Kidney tubule cell (primary cell): ENCODE results near the gene NDUFAB1.
"Not testable (repeated sequence)": the region's sequence is repeated elsewhere in the genome, so short reads cannot be mapped to it uniquely, and the experiment has no call there.

Experiments used
- DNase-seq: peaks from one replicate; pipeline ENCODE4 v3.0.0-alpha.2; 2018; ENCODE audit warnings: low spot score

The NDUFAB1 gene

DNA sequence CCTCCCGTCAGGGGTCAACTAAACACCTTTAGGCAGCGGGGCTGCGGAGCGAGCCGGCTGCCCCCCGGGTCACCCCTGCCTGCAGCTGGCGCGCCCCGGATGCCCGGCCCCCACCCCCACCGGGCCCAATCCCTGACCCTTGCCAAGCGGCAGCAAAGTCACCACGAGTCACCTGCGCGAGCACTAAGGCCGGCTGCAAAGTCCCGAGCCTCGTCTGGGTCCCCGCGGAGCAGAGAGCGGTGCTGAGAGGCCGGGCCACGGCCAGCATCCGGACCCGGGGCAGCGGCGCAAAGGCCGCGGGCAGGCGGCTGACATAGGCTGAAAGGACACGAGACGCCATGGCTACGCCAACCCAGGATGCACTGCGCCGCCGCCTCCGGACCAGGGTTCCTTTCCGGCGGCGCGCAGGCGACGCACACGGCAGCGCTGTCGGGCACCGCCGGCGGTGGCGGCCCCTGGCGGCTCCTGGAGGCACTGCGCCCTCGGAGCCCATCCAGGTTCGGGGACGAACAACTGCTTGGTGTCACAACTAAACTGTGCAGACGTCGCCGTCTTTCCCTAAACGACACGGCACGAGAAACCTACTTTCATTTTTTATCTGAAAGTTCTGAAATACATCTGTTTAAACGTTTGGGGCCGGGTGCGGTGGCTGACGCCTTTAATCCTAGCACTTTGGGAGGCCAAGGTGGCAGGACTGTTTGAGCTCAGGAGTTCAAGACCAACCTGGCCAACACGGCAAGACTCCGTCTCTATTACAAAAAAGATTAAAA lies at the start of gene NDUFAB1:
NDUFAB1 (minus strand) TSS at position 366 of the 770 bp plus-strand sequence; CDS start at position 340, 26 bp downstream.
- DNase-seq = peak; percentile 90

DNA sequence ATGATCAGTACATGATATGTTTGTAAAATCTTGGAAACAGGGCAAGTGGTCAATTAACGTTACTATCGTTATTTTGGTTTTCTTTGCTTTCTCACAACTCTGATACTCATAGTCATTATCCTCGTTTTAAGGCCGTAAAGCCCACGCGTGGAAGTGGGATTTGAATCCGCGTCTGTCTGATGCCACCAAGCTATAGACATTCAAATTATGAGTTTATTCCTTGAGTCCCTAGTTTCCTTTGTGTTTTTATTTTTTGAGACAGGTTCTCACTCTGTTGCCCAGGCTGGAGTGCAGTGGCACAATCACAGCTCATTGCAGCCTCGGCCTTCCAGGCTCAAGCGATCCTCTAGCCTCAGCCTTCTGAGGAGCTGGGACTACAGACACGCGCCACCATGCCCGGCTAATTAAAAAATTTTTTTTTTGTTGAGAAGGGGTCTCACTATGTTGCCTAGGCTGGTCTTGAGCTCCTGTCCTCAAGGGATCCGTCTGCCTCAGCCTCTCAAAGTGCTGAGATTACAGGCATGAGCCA lies 46.2 kb upstream of the NDUFAB1 start:
- no peak for DNase-seq

GRCh38 chr16:23640931-23641765 lies 45.0 kb upstream of the NDUFAB1 start, which contains the start of the genes DCTN5 and PALB2:
Gene DCTN5 (plus strand): TSS chr16:23641466. CDS start chr16:23641543, 77 bp downstream.
Gene PALB2 (minus strand): TSS chr16:23641310. CDS start chr16:23641157, 153 bp downstream.
- peak; percentile 95 for DNase-seq

GRCh38 chr16:23640615-23640930 lies 44.5 kb upstream of the NDUFAB1 start:
- DNase-seq = no peak

DNA sequence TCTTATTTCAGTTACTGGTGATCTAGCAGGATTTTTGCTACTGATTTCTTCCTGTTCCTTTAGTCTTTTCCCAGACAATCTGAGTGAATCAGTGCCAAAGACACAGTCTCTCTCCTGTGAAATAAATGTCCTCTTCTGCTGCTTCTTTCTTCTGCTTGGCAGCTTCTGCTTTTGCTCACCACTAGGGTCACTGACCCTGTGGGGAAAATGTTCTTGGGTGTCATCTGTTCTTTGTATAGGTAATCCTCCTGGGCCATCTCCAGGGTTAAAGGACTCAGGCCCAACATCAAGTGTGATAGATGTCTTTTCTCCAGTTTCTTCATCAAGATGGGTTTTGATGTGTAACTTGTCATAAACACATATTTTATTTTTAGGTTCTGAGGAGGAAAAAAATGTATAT lies 39.8 kb upstream of the NDUFAB1 start:
- DNase-seq = no peak

GRCh38 chr16:23634461-23635036 lies 38.4 kb upstream of the NDUFAB1 start:
- no peak for DNase-seq

DNA sequence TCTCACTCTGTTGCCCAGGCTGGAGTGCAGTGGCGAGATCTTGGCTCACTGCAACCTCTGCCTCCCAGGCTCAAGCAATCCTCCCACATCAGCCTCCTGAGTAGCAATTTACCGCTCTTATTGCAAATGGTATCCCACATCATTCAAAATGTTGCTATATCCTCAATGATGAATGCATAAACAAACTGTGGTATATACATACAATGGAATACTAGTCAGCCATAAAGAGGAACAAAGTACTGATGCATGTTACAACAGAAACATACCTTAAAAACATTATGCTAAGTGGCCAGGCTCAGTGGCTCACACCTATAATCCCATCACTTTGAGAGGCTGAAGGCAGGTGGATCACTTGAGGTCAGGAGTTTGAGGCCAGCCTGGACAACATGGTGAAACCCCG lies 35.8 kb upstream of the NDUFAB1 start:
- not testable (repeated sequence) for DNase-seq

DNA sequence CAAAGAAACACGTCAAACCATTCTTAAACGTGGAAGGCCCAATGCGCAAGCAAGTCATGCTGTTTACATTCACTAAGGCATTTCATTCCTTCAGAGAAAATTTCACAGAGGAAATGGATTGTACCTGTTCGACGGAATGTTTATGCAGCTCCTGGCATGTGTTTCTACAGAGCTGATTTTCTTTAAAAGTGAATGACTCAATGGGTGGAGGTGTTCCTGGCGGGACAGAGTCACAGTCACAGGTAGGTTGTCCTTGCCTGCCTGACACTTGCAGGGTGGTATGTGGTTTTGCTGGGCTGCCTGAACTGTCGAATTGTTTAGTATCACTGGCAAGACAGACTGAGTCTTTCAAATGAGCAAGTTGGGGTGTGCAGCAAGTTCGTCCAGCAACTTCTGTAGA lies 33.4 kb upstream of the NDUFAB1 start:
- DNase-seq = peak; percentile 35

DNA sequence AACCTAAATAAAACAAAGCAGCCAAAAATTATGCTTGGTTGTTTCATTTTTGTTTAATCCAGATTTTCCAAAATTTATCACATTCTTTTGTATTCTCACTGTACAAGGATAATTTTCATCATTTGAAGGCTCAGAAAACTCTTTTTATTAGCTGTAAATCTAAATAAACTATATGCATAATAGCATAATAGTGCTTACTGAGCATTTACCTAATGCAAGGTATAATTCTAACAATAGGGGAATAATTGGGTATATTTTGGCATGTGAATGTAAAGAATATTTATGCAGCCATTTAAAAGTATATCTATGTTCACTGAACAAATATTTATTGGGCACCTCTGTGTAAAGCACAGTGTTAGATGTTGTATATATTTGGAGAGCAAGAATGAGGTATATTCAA lies 28.0 kb upstream of the NDUFAB1 start:
- DNase-seq = no peak

DNA sequence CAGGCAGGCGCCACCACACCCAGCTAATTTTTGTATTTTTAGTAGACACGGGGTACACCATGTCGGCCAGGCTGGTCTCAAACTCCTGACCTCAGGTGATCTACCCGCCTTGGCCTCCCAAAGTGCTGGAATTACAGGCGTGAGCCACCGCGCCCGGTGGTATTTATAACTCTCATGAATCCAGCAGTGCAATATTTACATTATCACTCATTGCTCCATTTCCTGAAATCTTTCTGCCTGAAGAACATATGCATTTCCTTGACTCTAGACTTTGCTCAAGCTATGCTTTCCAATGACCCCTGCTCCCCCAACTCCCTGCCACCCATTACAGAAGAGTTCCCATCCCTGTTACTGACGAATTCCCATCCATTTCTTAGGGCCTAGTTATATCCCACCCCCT lies 19.7 kb upstream of the NDUFAB1 start:
- no peak for DNase-seq

DNA sequence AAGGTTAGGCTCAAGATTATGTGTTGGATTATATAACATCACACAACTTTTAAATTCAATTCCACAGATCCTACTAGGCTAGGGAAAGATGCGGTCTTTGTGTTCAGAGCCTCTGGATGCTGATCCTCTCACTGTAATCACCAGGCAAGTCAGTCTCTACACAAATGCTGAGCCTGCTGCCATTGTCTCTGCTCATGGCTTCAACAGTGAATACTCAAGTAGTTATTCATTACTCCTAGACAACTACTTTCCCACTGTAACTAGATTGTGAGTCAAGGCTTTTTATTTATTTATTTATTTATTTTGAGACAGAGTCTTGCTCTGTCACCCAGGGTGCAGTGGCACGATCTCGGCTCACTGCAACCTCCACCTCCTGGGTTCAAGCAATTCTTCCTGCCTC lies 15.8 kb upstream of the NDUFAB1 start:
- peak; percentile 60 for DNase-seq

- DNase-seq = not testable (repeated sequence)
These were observed 14.8 kb upstream of the NDUFAB1 start for GRCh38 chr16:23610905-23611304.

- no peak for DNase-seq
These were observed 13.8 kb upstream of the NDUFAB1 start for GRCh38 chr16:23609929-23610328.

GRCh38 chr16:23608194-23608593 lies 12.1 kb upstream of the NDUFAB1 start:
- peak; percentile 60 for DNase-seq

GRCh38 chr16:23607726-23608125 lies 11.6 kb upstream of the NDUFAB1 start:
- peak; percentile 44 for DNase-seq

DNA sequence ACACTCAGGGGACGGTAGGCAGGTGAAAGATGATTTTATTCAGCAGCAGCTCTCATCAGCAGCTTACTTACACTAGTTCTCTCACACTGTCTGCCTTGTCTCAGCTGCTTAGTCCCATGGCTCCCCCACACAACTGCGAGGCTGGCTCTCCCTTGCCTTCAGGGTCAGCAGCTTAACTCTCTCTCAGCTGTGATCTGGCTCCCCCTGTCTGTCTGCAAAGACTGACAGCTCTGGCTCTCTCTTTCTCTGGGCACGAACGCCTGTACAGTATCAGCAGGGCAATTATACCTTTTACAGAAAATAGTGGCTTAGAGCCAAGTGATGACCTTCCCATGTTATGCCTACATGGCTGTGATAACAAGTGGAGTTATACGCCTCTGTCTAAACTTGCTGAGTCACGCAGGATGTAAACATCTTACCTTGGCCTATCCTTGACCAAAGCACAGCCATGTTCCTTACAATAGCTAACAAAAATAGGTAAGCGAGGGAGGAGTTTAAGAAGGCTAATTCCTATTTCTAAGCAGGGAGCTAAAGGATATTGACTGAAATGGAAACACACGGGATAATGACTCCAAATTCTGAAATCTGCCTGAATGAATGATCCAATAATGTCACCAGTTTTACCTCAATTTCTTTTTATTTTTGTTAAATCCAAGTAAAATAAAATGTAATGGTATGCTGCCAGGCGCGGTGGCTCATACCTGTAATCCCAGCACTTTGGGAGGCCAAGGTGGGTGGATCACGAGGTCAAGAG lies 1.1 kb upstream of the NDUFAB1 start:
- peak; percentile 16 for DNase-seq

DNA sequence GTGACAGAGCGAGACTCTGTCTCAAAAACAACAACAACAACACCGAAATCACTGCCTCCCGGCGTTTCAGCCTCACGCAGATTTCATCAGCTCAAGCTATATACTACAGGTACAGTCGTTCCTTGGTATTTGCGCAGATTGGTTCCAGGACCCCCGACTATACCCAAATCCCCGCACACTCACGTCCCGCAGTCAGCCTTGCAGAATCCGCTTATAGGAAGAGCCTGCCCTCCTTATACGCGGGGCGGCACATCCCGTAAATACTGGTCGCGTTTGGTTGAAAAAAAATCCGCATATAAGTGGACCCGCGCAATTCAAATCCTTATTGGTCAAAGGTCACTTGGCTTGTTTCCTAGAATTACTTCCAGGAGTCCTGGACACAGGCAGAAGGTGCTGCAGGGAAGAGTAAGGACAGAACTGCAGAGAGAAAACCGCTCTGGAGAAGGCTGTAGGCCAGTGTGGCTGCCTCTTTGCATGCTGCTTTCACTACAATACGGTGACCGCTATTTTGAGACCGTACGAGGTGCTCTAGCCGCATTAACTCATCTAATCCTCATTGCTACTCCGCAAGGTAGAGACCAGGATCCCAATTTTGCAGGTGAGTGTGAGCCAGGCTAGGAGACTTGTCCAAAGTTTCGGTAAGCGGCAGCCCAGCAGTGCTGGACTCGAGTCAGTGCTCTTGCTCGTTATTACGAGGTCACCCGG lies 718 bp downstream of the NDUFAB1 start:
- peak; percentile 12 for DNase-seq

DNA sequence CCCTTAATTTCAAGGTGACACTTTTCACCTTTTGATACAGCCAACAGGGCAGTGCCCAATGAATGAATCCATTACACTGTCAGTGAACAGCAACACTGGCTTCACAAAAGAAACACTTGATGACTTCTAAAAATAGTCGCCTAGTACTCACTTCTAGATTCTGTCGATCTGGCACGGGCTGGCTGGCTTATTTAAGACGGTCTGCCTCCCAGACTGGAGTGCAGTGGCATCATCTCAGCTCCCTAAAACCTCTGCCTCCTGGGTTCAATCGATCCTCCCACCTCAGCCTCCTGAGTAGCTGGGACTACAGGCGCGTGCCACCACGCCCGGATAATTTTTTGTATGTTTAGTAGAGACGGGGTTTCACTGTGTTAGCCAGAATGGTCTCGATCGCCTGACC lies 1.9 kb downstream of the NDUFAB1 start:
- no peak for DNase-seq

DNA sequence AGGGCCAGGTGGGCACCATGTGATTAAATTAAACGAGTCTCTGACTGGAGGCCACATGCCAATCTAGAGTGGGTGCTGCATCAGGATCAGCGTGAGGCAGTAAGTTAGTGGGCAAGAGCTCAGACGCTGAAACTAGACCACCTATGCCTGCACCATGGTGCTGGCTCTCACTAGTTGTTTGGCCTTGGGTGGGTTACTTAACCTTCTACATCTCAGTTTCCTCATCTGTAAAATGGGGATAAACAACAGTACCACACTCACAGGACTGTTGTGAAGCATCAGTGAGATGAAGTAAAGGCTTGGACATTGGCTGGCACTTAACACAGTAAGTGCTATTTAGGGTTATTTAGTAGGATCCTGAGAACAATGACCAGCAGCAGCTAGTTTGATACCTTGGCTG lies 5.9 kb downstream of the NDUFAB1 start:
- DNase-seq = no peak

GRCh38 chr16:23587726-23588125 lies 8.4 kb downstream of the NDUFAB1 start:
- no peak for DNase-seq
